NCI-H1105 treated with DMSO at 0.1 percent for 48 hours (cell line): ENCODE measurements around the gene SLF1.
"Not testable (repeated sequence)": the region's sequence is repeated elsewhere in the genome, so short reads cannot be mapped to it uniquely, and the experiment has no call there.

Source experiments
- DNase-seq: peaks from one replicate; lab custom pipeline; 2025; lab: John Stamatoyannopoulos, UW

SLF1 gene

DNA sequence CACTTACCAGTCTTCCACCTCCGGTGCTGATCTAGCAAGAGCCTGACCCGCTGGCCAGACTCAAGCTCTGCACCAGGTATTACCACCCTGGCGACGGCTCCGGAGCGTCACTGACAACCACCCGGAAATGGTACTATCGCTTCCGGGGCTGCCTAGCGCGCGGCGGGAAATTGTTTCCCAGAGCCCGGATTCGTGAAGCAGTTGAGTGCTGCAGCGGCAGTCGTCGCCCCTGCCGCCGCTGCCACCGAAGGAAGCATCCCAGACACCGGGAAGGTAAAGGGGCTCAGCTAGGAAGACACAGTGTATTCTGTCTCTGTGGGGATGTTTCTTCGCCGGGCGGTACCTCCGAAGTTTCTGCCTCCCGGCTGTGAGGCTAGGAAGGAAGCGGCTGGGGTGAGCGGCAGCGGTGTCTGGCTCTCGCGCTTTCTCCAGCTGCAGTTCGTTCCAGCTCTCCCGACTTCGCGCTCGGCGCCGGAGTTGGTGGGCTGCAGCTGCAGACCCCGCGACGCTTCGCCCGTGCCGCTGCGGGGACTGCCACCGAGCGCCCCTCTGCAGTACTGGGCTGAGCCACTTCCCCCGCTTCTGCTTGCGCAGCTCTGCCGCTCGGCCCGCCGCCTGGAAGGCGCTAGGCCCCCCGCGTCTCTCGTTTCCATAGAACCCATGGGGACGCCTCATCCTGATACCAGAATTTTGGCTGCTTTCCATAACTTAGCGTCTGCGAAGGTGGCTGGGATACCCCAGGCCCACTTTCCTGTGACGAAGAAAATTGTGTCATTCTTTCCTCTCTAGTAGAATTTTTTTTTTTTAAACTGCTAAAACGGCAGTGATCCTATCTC, at the start of gene SLF1, which contains the start of gene KIAA0825:
TSS of gene SLF1 (plus strand) at position 177 of the 836 bp plus-strand sequence. CDS start 10,142 bp downstream, outside the sequence.
TSS of gene KIAA0825 (minus strand) at position 112 of the 836 bp plus-strand sequence. CDS start 81,478 bp downstream, outside the sequence.
- DNase-seq, result peak; percentile 72

DNA sequence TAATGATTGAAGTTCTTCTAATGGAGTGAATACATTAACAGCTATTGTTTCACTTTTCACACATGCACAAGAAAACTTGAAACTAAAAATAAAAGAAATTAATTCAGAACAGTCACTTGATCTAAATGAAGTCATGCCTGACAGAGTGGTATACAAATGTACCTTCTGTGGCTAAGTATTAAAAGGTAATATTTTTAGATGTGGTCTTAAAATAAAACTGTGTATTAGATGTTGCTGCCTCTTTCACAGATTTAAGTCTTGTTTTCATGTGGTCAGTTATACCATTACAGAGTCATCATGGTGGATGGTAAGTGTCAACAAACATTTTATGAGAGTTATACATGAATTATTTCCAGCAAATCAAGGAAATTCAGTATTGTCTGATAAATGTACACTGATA, 47.1 kb upstream of the SLF1 start:
- no peak for DNase-seq

DNA sequence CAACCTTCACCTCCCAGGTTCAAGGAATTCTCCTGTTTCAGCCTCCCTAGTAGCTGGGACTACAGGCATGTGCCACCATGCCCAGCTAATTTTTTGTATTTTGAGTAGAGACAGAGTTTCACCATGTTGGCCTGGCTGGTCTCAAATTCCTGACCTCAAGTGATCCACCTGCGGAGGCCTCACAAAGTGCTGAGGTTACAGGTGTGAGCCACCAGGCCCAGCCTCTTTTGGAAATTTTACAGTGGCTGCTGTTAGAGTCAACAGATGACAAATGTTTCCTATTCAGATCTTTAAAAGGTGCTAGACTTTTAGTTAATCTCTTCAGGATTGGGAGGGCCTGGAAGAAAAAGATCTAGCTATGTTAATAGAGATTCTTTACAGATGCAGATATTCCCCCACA, 45.1 kb upstream of the SLF1 start:
- not testable (repeated sequence) for DNase-seq

DNA sequence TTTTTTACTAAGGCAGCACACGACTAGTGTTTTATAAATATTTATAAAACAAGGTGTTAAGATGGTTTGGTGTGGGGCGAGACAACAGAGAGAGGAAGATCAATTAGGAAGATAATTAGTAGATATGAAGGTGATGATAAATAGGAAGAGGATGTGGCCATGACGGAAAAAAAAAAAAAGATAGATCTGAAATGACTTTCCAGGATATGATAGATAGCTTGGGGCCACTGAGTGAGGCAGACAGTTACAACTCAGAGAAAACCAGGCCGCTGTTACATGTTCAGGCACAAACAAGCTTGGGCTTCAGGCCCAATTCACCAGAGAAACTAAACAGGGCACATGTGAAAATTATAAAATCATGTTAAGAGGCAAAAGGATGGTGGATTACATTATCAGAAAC, 43.3 kb upstream of the SLF1 start:
- DNase-seq, result no peak

DNA sequence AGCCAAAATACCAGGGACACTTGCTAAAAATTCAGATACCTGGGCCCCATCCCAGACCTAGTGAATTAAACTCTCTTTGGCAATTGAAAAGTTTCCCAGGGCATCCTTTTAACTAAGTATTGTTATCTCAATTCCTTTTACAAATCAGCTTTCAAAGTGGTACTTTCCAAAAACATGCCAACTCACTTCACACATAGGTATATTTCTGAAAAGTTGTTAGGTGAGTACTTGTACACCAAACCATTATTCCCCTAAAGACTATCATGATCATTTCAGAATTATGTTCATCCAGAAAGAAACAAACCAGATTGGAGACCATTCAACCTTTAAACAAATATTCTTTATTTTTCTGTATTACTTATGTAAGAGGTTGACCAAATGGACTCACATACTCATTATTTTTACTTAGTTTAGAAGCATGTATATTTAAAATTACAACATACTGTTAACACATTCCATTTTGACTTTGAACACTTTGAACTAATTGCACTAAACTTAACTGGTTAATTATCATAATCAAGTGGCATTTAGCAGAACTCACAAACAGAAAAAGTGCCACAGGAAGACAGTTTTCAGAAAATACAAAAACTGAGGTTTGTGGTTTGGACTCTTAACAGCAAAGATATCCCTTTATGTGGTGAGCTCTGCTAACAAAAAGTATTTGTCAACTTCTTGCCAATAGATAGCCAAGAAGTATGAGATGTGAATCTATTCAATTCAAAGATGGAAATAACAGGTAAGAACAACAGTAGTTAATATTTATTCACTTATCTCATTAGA, 40.8 kb upstream of the SLF1 start:
- DNase-seq, result no peak

DNA sequence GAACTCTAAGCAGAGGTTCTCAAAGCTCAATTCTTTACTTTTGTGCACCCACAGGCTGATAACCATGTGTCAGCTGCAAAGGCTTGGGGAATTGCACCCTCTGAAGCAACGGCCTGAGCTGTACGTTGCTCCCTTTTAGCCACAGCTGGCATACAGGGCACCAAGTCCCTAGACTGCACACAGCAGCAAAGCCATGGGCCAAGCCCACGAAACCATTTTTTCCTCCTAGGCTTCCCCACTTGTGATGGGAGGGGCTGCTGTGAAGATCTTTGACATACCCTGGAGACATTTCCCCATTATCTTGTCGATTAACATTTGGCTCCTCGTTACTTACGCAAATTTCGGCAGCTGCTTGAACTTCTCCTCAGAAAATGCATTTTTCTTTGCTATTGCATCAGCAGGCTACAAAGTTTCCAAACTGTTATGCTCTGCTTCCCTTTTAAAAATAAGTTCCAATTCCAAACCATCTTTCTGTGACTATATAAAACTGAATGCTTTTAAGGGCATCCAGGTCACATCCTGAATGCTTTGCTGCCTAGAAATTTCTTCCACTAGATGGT, 23.1 kb upstream of the SLF1 start:
- no peak for DNase-seq

DNA sequence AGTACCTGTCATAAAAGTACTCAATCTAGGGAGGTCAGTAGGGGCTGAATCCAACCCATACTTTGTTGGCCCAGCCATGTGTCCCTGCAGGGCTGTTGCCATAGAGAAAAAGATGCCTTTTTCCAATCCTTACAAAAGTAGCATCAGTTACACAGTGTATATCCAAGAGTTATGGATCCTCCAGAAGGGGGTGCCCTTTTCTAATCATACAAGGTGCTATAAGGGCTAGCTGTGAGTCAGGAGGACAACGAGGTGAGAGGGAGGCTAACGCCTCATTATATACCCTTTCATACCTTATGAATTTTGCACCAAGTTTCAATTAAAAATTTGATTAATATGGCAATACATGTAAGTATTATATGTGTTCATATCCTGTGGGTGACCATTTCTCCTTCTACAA, 4.9 kb upstream of the SLF1 start:
- DNase-seq, result no peak

DNA sequence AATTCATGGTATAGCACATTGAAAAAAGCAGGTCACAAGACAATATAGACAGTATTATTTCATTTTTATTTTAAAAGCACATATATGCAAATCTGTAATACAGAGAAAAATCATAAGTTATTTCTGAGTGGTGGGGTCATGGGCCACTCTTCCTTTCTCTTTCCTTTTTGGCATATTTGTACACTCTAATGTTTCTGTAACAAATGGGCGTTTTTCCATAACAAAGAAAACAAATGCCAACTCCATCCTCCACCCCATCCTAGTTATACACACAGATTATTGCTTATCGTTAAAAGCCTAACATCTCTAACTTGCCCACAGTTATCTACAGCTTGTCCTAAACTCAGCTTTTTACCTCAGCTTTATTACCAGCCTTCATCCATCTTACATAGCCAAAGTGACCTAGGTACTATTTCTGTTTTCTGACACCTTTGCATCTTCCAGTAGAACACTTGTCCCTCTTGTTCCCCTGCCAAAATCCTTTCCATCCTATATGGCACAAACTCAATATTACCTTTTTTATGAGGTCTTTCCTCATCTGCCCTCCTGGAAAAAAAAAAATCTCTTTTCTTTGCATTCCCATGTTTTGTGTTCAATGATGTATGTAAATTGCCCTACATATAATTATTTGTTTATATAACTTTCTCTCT, 4.2 kb upstream of the SLF1 start:
- no peak for DNase-seq

DNA sequence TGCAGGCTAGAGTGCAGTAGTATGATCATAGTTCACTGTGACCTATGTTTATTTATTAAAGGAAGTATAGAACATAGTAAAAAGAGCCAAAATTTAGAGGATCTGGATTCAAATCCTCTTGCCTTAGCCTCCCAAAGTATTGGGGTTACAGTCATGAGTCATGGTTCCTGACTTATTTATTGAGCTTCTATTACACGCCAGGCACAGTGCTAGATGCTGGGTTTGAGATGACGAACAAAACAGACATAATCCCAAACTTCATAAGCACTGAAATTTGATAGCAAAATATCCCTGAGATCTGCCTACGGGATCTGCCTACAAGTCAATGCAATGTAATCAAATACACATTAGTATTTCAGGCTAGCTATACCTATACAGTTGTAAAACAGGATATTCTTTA, 2.6 kb upstream of the SLF1 start:
- DNase-seq, result no peak

DNA sequence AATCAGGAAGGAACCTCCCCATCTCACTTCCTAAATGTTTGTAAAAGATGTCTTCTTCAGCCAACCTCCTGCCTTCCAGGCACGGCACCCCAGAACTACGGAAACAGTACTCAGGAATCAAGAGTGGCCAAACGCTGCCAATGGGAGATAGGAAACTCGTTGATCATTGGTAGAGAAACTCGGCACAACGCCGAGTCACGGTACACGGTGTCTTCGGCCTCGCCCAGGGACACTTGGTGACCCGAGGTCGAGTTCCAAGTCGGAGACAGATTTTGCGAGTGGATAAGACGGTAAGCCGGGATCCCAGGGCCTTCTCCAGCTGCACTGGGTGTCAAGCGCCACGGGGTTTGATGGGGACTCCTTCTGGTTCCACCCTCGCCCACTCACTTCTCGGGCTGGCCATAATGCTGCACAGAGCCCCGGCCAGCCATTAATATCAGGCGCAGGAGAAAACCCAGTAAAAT, 408 bp upstream of the SLF1 start:
- DNase-seq, result peak; percentile 61

DNA sequence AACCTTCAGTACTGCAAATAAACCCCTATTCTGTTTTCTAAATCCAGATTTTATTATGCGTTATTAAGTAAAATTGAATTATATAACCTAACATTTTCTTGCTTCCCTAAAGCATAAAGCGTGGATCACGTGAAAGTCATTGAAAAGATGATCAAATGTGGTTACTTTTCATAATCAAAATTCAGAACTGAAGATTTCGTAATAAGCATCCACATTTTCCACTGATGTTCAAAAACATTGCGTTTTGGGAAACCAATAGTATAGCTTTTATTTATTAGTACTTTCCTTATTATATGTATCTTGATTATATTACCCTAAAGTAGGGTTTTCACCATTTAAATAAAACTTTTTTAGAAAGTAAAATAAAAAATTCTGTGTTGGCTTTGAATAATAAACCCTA, 1.8 kb downstream of the SLF1 start:
- no peak for DNase-seq

DNA sequence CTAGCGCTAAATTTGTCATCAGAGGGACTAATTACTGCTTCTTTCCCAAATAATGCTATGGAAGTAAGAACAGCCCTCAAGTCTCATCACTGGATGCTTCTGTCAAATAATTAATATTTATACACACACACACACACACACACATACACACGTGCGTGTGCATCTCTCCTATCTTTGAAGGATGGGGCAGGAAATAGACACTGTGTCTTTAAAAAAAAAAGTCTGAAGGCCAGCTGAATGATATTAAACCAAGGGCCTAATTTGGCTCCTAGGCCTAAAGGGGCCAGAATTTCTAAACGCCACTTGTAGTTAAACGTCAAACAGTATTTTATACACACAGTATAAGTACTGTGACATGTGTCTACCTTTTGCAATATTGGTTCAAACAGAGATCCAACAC, 3.3 kb downstream of the SLF1 start:
- DNase-seq, result no peak

DNA sequence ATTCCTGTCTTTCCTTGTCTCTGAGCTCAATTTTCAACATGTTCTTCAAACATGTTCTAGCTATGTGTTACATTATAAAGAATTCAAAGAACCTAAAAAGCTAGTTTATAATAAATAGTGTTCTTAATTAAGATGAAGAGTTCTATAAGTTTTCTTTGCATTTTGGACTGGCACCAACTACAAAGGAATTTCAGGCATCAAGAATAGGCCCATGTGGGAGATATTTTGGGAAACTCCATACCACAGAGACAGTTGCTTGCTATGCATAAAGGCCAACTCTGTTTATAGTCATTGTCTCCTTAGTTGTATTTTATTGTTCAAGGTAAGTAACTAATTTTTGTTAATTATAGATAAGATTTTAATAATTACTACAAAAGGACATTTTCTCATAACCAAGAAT, 4.5 kb downstream of the SLF1 start:
- no peak for DNase-seq

DNA sequence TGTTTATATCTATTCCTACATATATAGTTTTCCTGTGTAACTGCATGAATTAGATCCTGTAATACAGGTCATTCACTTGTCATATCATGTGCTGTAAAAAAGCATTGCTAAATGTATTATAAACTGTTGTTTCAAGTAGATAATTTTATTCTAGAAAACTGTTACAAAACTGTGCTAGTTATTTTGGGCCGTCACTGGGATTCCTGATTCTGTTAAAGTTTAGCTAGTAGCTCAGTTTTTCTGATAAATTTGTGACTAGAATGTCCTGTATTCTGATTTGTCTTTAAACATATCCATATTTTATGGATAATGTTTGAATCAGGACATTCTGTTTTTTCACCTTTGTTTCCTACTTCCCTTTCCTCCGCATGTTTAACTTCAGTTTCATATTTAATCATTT, 5.4 kb downstream of the SLF1 start:
- no peak for DNase-seq

DNA sequence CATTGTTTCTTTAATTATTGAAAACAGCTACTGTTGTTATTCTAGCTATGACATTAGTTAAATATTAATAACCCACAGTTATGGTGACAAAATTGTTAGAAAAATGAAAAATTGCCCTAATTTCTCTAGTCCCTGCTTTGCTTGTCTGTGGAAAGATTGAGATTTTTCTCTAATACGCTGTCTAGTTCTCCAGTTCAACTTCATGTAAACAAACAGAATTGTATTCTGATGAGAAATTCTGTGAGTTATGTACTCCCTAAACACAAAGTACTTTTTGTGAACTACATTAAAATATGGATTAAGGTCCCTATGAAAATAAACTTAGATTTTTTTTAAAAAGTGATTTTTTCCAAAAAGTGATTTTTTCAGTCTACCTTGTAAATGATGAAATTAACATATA, 8.7 kb downstream of the SLF1 start:
- no peak for DNase-seq

DNA sequence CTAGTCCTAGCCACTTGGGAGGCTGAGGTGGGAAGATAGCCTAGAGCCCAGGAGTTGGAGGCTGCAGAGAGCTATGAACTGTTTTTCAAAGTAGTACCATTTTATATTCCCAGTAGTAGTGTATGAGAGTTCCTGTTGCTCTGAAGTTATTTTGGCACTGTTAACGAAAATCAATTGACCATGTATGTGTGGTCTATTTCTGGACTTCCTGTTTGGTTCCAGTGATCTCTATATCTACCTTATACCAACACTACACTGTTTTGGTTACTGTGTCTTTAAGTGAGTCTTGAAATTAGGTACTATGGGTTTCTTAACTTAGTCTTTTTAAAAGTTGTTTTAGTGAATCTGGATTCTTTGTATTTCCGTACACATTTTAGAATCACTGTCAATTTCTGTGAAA, 13.6 kb downstream of the SLF1 start:
- no peak for DNase-seq

DNA sequence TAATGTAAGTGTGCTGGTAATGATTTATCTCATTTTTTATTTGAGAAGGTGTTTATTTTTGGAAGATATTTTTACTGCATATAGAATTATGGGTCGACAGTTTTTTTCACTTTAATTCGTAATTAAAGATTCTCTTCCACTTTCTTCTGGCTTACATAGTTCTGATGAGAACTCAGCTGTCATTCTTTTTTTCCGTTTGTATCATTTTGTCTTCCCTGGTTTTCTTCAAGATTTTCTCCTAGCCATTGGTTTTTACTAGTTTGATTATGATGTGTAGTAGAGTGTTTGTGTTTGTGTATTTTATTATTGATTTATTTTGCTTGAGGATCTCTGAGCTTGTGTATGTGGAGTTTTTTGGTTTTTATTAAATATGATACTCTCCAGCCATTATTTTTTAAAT, 21.7 kb downstream of the SLF1 start:
- no peak for DNase-seq

DNA sequence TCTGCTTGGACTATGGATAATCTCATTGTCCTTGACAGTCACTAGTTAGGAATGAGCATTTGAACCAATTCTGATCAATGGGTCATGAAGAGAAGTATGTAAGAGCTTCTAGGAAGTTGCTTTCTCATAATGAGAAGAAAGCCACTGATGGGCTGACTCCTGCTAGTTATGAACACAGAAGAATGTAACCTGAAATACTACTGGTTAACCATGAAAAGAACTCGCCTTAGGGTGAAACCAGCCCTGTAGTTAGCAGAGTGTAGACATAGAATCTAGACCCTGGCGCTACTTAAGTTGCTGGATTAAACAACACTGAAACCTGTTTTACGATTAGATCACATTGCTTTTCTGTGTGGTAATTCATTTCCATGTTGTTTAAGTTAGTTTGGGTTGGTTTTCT, 26.6 kb downstream of the SLF1 start:
- no peak for DNase-seq

DNA sequence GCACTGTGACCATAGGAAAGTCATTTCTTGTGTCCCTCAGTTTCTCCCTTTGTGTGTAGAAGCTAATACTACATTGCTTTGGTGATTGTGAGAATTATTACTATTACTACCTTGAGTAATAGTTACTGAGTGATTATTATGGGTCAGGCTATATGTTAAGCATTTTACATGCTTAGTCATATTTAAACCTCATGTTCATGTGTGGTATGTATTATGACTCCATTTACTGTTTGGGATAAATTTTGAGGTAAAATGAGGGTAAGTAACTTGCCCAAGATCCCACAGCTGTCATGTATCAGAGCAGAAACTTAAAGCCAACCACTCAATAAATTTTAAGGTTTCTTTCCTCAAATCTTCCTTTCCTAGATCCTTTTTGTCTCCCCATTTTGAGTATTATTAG, 28.3 kb downstream of the SLF1 start:
- no peak for DNase-seq

DNA sequence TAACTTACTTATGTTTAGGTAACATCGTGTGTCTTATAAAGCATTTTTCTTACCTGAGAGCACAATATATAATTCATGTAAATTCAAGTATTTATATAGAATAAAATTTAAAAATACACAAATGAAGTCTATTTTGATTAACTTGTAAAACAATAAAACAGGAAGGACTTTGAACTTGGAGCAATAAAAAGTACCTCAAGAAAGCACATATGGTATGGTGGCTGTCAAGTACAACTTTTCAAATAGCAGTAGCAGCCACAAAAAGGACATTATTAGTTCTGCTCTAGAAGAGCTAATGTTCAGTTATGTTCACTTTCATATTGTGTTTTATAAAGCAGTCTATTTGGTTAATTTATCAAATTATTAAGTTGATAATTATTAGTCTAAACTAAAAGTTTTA, 31.4 kb downstream of the SLF1 start:
- DNase-seq, result no peak

DNA sequence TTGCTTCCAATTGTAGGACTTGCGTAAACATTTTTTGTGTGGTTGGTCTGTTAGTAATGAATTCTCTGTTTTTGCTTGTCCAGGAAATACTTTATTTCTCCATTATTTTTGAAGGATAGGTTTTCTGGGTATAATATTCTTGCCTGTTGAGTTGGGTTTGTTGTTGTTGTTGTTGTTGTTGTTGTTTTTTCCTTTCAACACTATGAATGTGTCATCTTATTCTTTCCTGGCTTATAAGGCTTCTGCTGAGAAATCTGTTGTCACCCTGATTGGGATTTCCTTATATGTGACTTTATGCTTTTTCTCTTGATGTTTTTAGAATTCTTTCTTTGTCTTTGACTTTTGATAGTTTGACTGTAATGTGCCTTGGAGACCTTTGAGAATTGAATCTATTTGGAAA, 39.8 kb downstream of the SLF1 start:
- no peak for DNase-seq

DNA sequence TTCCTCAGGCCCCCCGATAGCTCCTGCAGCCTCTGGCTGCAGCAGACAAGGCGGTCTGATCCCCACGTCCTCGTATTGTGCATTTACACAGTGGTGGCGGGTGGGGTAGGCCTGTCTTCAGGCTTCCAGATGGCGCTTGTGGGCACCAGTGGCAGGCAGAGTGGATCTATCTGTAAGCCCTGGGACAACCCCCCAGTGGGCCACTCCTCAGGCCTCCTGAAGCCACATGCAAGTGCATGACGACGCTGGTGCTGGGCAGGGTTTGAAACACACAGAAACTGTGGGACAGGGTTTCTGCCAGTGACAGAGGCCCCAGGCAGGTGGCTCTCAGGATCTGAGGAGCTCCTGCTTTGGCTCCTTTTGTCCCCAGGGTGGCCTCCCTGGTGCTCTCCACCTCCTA, 42.0 kb downstream of the SLF1 start:
- no peak for DNase-seq
